SK-N-SH treated with all-trans-retinoic acid at 6 μM for 48 hours (cell line): ENCODE data around the gene LEAP2.
A peak's percentile ranks its signal among the peaks of the same experiment; 100 is the strongest.

Experiments
- ATAC-seq: fragments of 200-7000 bp; cut with Tn5 transposase; 3 replicates; pipeline ENCODE4 v1.9.1; 2020; ENCODE audit warnings: mild to moderate bottlenecking, moderate library complexity
- BACH2 ChIP-seq: fragments of 250-450 bp; sonication (Bioruptor Pico); IDR thresholded peaks from 2 replicates; pipeline ENCODE4 v1.9.0; 2021; ENCODE audit warnings: mild to moderate bottlenecking, borderline replicate concordance
- CSDC2 ChIP-seq: fragments of 250-450 bp; sonication (Bioruptor Pico); IDR thresholded peaks from 2 replicates; pipeline ENCODE4 v1.5.0; 2020; ENCODE audit warnings: mild to moderate bottlenecking, moderate library complexity
- ESRRG ChIP-seq: fragments of 250-450 bp; sonication (Bioruptor Pico); IDR thresholded peaks from 2 replicates; pipeline ENCODE4 v1.6.1; 2021; ENCODE audit warnings: mild to moderate bottlenecking
- OSR1 ChIP-seq: fragments of 250-450 bp; sonication (Bioruptor Pico); IDR thresholded peaks from 2 replicates; pipeline ENCODE4 v1.8.0; 2022; ENCODE audit warnings: moderate library complexity, mild to moderate bottlenecking, inconsistent platforms
- PPARA ChIP-seq: fragments of 250-450 bp; sonication (Bioruptor Pico); IDR thresholded peaks from 2 replicates; pipeline ENCODE4 v1.5.0; 2020; ENCODE audit warnings: mild to moderate bottlenecking, borderline replicate concordance
- SNAI2 ChIP-seq: fragments of 250-450 bp; sonication (Bioruptor Pico); IDR thresholded peaks from 2 replicates; pipeline ENCODE4 v1.5.0; 2020; ENCODE audit warnings: mild to moderate bottlenecking, moderate library complexity
- TCF4 ChIP-seq: fragments of 250-450 bp; sonication (Bioruptor Pico); IDR thresholded peaks from 2 replicates; pipeline ENCODE4 v1.8.0; 2021; ENCODE audit warnings: mild to moderate bottlenecking, moderate library complexity, borderline replicate concordance
- TOX ChIP-seq: fragments of 250-450 bp; sonication (Bioruptor Pico); IDR thresholded peaks from 2 replicates; pipeline ENCODE4 v1.8.0; 2021; ENCODE audit warnings: mild to moderate bottlenecking, moderate library complexity, borderline replicate concordance
- TSHZ2 ChIP-seq: fragments of 250-450 bp; sonication (Bioruptor Pico); IDR thresholded peaks from 2 replicates; pipeline ENCODE4 v1.5.0; 2020; ENCODE audit warnings: mild to moderate bottlenecking, moderate library complexity
- ZC3H10 ChIP-seq: fragments of 250-450 bp; sonication (Bioruptor Pico); IDR thresholded peaks from 2 replicates; pipeline ENCODE4 v1.5.1; 2021; ENCODE audit warnings: mild to moderate bottlenecking, moderate library complexity
- ZFP3 ChIP-seq: fragments of 250-450 bp; sonication (Bioruptor Pico); IDR thresholded peaks from 2 replicates; pipeline ENCODE4 v1.5.0; 2020; ENCODE audit warnings: mild to moderate bottlenecking, moderate library complexity
- ZFP30 ChIP-seq: fragments of 450-650 bp; formaldehyde crosslinking; IDR thresholded peaks from 2 replicates; pipeline ENCODE4 v1.5.0; 2022; ENCODE audit warnings: mild to moderate bottlenecking, moderate library complexity
- ZNF565 ChIP-seq: fragments of 450-650 bp; formaldehyde crosslinking; conservative IDR thresholded peaks from 2 replicates; pipeline ENCODE4 v1.5.0; 2020; ENCODE audit warnings: low read depth, mild to moderate bottlenecking, moderate library complexity
- ZNF70 ChIP-seq: fragments of 450-650 bp; formaldehyde crosslinking; IDR thresholded peaks from 2 replicates; pipeline ENCODE4 v1.5.0; 2020; ENCODE audit warnings: mild to moderate bottlenecking, moderate library complexity
- ZNF8 ChIP-seq: fragments of 450-650 bp; formaldehyde crosslinking; IDR thresholded peaks from 2 replicates; pipeline ENCODE4 v1.5.0; 2020; ENCODE audit warnings: mild to moderate bottlenecking, moderate library complexity
- TF ChIP-seq, protein P1 (sequence below): fragments of 250-450 bp; sonication (Bioruptor Pico); IDR thresholded peaks from 2 replicates; pipeline ENCODE4 v1.5.1; 2020; ENCODE audit warnings: low read depth, mild to moderate bottlenecking, moderate library complexity
- TF ChIP-seq, protein P2 (sequence below): fragments of 250-450 bp; sonication (Bioruptor Pico); IDR thresholded peaks from 2 replicates; pipeline ENCODE4 v1.8.0; 2021; ENCODE audit warnings: low read depth, mild to moderate bottlenecking, moderate library complexity, borderline replicate concordance

Gene LEAP2

DNA sequence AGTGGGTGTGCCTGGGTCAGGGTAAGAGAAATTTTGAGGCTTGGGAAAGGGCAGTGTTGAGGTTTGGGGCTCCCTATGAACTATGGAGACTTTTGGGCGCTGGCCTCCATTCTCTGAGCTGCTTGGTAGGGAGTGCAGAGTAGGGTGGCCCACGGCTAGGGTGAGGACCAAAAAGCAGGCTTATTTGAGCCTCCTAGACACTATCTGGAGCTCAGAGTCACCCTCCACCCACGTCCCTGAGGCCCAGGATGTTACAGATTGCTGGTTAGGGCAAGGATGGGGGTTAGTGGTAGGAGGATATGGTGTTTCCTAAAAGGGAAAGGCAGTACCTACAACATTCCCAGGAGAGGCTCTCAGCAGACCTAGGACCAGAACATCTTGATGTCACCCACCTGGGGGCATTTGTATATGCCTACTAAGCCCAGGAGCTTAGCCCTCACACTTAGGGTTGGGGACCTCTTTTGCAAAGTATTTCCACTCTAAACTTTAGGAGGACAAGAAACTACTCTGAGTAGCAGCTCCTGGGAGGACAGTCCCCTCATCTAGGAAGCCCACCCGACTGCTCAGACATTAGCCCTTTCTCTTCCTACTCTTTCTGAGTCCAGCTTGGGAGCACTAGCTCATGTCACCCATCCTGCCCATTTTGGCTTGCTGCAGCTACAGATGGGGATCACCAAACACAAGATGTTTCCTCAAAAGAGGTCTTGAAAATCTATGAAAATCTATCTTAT is 45.4 kb upstream of the LEAP2 start (continued):
- no peak for TF ChIP-seq TCF4 (CRISPR knock-in tag)
- TF ChIP-seq ZNF565 (CRISPR knock-in tag): no peak
- no peak for TF ChIP-seq ZC3H10 (CRISPR knock-in tag)
- TF ChIP-seq, protein P1, sequence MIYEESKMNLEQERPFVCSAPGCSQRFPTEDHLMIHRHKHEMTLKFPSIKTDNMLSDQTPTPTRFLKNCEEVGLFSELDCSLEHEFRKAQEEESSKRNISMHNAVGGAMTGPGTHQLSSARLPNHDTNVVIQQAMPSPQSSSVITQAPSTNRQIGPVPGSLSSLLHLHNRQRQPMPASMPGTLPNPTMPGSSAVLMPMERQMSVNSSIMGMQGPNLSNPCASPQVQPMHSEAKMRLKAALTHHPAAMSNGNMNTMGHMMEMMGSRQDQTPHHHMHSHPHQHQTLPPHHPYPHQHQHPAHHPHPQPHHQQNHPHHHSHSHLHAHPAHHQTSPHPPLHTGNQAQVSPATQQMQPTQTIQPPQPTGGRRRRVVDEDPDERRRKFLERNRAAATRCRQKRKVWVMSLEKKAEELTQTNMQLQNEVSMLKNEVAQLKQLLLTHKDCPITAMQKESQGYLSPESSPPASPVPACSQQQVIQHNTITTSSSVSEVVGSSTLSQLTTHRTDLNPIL (CRISPR knock-in tag): no peak

DNA sequence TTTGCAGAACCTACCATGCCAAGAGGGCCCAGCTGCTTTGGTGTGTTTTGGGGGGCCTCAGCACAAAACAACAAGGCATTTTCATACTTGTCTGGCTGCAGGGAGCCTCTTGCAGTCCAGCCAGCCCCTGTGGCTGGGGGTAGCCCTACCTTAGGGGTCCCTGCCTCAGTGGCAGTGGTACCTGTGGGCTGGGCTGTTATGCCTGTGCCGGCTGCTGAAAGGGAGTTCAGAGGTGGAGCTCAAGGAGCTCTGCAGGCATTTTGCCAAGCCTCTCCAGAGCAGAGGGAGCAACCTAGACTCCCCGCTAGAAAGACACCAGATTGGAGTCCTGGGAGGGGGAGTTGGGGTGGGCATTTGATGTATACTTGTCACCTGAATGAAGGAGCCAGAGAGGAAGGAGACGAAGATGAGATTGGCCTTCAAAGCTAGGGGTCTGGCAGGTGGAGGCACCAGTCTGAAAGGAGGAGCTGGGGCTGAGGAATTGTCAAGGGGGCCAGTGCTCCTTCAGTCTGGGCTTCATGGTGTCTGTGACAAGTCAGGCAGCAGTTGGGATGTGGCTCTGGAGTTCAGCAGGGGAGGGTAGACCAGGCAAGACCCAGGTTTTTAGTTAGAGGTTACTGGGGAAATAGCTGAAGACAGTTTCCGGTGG is 44.5 kb upstream of the LEAP2 start:
- no peak for ATAC-seq
- TF ChIP-seq OSR1 (CRISPR knock-in tag) (no peak), TSHZ2 (CRISPR knock-in tag) (no peak), ZFP3 (CRISPR knock-in tag) (no peak), SNAI2 (CRISPR knock-in tag) (no peak), ESRRG (CRISPR knock-in tag) (no peak), CSDC2 (CRISPR knock-in tag) (no peak)
- TF ChIP-seq, all 23 proteins: peak for 0

DNA sequence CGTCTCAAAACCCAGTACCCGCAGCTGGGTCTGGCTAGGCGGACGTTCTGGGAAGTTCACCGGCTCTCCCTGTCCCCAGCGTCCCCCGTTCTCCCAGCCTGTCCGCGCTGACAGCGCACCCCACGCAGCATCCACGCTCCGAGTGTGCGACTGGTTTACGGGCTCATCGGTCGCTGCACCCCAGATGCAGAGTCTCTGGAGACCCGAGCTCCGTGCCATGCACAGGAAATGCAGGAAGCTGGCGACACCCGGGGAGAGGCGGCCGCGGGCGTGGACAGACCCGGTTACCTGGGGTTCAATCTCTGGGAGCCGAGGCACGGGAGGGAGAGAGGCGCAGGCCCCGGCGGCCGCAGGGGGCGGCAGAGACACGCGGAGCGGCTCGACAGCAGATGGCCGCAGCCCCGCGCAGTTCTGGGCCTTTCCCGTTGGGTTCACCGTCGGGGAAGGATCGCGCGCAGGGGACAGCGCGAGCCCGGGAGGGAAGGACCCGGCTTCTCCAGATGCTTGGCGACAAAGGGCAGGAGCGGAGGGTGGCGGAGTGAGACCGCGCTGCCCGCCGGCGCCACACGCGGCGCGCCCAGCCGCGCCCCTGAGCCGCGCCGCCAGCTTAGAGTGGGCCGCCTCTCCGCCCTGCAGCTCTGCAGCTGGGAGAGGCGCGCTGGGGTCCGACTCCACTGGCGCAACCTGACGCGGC is 43.6 kb upstream of the LEAP2 start:
- ATAC-seq: peak; percentile 96

GRCh38 chr5:132830436-132831094 is 42.9 kb upstream of the LEAP2 start, which contains the start of gene SHROOM1:
Gene SHROOM1 (minus strand): TSS chr5:132830647. CDS start chr5:132826140, 4,507 bp downstream.
- peak; percentile 75 for ATAC-seq
- TF ChIP-seq, protein P2, sequence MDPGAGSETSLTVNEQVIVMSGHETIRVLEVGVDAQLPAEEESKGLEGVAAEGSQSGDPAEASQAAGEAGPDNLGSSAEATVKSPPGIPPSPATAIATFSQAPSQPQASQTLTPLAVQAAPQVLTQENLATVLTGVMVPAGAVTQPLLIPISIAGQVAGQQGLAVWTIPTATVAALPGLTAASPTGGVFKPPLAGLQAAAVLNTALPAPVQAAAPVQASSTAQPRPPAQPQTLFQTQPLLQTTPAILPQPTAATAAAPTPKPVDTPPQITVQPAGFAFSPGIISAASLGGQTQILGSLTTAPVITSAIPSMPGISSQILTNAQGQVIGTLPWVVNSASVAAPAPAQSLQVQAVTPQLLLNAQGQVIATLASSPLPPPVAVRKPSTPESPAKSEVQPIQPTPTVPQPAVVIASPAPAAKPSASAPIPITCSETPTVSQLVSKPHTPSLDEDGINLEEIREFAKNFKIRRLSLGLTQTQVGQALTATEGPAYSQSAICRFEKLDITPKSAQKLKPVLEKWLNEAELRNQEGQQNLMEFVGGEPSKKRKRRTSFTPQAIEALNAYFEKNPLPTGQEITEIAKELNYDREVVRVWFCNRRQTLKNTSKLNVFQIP (CRISPR knock-in tag): no peak
- no peak for TF ChIP-seq TOX (CRISPR knock-in tag)
- TF ChIP-seq, protein P1 (CRISPR knock-in tag): no peak
- TF ChIP-seq PPARA (CRISPR knock-in tag): no peak
- TF ChIP-seq ZNF70 (CRISPR knock-in tag): no peak
- TF ChIP-seq ZFP30 (CRISPR knock-in tag): no peak
- no peak for TF ChIP-seq TCF4 (CRISPR knock-in tag)
- no peak for TF ChIP-seq OSR1 (CRISPR knock-in tag)
- TF ChIP-seq SNAI2 (CRISPR knock-in tag): no peak
- no peak for TF ChIP-seq ZC3H10 (CRISPR knock-in tag)
- no peak for TF ChIP-seq BACH2 (CRISPR knock-in tag)
- no peak for TF ChIP-seq CSDC2 (CRISPR knock-in tag)
- no peak for TF ChIP-seq ZNF8 (CRISPR knock-in tag)

More for the DNA sequence above, 43.6 kb upstream of the LEAP2 start:
- TF ChIP-seq ZFP3 (CRISPR knock-in tag) (no peak), TCF4 (CRISPR knock-in tag) (peak; percentile 17; the same call in 1 of the 2 replicates)
